B cell (primary cell): ENCODE measurements around the gene PPM1M.

Experiments used
- EZH2 ChIP-seq: IDR thresholded peaks from 2 replicates; pipeline ENCODE4 v1.6.1; 2012; ENCODE audit warnings: borderline replicate concordance, low read depth, mild to moderate bottlenecking, moderate library complexity, low read length; ENCODE audit not compliant: insufficient read depth, poor library complexity, severe bottlenecking
- TF ChIP-seq, protein P1 (sequence below): fragments of 200-600 bp; IDR thresholded peaks from one replicate; pipeline ENCODE4 v1.8.0; 2022; ENCODE audit warnings: antibody characterized with exemption, mild to moderate bottlenecking

DNA sequence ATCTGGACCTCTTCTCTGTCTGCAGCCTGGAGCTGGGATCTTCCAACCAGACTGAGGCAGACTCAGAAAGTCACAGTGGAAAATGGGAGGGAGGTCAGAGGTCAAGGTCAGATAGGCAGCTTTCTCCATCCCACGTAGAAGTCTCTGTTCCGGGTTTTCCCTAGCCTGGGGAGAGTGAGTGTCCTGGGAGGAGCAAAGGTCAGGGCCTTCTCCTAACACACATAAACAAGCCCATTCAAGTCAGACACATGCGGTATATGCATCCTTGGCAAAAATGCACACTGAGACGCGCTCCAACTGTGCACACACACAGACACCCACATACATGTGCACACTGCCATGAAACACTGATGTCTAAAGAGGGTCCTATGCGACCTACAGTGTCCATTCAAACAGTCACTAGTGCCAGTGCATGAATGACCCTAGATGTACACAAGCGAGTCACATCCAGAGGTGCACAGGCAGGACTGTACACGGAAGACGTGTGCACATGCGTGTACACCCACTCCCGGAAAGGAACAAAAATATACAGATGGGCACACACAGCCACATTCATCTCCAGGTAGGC, 7.3 kb upstream of the PPM1M start:
- TF ChIP-seq, protein P1, sequence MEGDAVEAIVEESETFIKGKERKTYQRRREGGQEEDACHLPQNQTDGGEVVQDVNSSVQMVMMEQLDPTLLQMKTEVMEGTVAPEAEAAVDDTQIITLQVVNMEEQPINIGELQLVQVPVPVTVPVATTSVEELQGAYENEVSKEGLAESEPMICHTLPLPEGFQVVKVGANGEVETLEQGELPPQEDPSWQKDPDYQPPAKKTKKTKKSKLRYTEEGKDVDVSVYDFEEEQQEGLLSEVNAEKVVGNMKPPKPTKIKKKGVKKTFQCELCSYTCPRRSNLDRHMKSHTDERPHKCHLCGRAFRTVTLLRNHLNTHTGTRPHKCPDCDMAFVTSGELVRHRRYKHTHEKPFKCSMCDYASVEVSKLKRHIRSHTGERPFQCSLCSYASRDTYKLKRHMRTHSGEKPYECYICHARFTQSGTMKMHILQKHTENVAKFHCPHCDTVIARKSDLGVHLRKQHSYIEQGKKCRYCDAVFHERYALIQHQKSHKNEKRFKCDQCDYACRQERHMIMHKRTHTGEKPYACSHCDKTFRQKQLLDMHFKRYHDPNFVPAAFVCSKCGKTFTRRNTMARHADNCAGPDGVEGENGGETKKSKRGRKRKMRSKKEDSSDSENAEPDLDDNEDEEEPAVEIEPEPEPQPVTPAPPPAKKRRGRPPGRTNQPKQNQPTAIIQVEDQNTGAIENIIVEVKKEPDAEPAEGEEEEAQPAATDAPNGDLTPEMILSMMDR = no peak
- no peak for TF ChIP-seq EZH2
